ENCODE measurements around the gene FBXO44. TPM values are rescaled to one million over a fixed set of nuclear protein-coding genes. Genes with fewer than 3 reads are reported as not detected.

Gene FBXO44
- total and polyA plus RNA-seq, 10 donors = 15.3 to 39.4 (median 24.6) TPM

DNA sequence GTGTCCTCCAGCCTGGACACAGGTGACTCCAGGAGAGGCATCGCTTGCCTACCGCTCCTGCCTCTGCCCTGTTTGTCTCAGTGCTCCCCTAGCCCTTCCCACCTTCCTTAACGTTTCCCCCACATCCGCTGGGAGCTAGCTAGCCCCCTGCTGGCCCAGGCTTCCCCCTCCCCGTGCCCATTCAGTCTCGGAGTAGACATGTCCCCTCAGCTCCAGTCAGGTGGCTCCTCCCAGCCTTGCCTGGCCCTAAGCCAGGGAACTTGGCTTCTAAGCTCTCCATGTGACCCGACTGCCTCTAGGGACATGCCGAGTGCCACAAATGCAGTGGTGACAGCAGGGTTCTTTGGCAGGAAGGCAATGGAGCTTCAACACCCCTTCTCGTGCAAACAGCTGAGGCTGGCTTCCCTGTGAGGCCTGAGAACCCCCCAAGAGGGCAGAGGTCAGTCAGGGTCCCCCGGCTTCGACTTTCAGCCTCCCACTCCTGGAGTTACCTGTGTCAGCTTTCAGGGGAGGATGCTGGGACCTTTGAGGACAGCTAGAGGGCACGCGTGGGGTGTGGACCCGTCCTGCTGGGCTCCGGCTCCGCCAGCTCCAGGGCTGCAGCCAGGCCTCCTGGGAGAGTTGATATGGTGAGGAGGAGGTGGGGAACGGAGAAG is 53.1 kb downstream of the FBXO44 start:
- intact Hi-C loops (cut with DNase I; ENCODE audit: low total_unique reads) = no loop called here
- DNase-seq = no peak

DNA sequence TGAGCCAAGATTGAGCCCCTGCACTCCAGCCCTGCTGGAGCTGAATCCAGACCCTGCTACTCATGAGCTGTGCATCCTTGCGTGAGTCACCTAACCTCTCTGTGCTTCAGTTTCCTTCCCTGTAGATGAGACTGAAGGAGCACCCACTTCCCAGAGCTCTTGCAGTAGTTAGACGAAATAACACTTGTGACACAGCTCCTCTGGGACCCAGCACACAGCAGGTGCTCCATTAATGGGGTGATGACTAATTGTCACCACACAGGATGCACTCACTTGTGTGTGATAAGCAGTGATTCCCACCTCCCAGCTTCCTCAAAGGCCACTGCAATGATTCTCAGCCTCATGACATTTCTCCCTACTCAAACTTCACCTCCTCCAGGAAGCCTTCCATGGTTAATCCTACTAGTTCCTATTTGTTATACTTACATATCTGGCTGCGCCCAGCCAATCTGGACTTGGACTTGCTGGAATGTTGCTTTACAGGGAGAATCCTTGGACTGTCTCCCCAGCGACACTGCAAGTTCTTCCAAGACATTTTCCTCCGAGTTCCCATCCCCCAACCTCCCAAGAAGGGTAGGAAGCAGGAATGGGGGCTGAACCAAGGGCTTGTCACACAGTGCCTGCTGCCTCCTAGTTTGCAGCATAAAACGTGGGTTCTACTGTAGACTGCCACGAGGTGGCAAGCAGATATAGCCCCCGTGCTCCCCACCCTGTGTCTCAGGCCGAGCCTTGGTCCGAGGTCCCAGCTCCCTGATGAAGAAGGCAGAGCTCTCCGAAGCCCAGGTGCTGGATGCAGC is 54.1 kb downstream of the FBXO44 start:
- 68 to 80% (median 75%) methylated on average over 11 of the region's 11 CpGs for WGBS, 5 donors
- intact Hi-C loops (cut with DNase I; ENCODE audit: low total_unique reads) = no loop called here
- Histone ChIP-seq H3K27ac (no peak overlapping the region), H3K9me3 (no peaks in the 10 kb centered on the region), H3K4me3 (no peak overlapping the region), H3K36me3 (no peaks in the 10 kb centered on the region), H3K4me1 (peaks cover 0 to 3% (median 0%) of the 10 kb centered on the region in 6 donors), H3K27me3 (replicated peaks in 1 of 7) (peaks cover 0 to 80% (median 9%) of the 10 kb centered on the region in 7 donors)
- no peak for DNase-seq
- TF ChIP-seq, protein P1, sequence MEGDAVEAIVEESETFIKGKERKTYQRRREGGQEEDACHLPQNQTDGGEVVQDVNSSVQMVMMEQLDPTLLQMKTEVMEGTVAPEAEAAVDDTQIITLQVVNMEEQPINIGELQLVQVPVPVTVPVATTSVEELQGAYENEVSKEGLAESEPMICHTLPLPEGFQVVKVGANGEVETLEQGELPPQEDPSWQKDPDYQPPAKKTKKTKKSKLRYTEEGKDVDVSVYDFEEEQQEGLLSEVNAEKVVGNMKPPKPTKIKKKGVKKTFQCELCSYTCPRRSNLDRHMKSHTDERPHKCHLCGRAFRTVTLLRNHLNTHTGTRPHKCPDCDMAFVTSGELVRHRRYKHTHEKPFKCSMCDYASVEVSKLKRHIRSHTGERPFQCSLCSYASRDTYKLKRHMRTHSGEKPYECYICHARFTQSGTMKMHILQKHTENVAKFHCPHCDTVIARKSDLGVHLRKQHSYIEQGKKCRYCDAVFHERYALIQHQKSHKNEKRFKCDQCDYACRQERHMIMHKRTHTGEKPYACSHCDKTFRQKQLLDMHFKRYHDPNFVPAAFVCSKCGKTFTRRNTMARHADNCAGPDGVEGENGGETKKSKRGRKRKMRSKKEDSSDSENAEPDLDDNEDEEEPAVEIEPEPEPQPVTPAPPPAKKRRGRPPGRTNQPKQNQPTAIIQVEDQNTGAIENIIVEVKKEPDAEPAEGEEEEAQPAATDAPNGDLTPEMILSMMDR (IDR thresholded peaks at IDR 0.05 in 8 of 11, conservative IDR thresholded peaks at IDR 0.05 in 3 of 11) = no peak
- no peak for TF ChIP-seq POLR2A (IDR thresholded peaks at IDR 0.05)
- TF ChIP-seq POLR2AphosphoS5 (IDR thresholded peaks at IDR 0.05) = no peak

More for the DNA sequence above, 53.1 kb downstream of the FBXO44 start:
- H3K4me3 ChIP-seq = no peak overlapping the region
- no peaks in the 10 kb centered on the region for H3K9me3 ChIP-seq
- no peaks in the 10 kb centered on the region for H3K36me3 ChIP-seq
- peaks cover 0 to 81% (median 9%) of the 10 kb centered on the region in 7 donors for H3K27me3 ChIP-seq (replicated peaks in 1 of 7)
- H3K27ac ChIP-seq = no peak overlapping the region
- H3K4me1 ChIP-seq = peaks cover 0 to 3% (median 0%) of the 10 kb centered on the region in 6 donors
- TF ChIP-seq POLR2A (IDR thresholded peaks at IDR 0.05) (no peak), POLR2AphosphoS5 (IDR thresholded peaks at IDR 0.05) (no peak)
- TF ChIP-seq, protein P1 (IDR thresholded peaks at IDR 0.05 in 8 of 11, conservative IDR thresholded peaks at IDR 0.05 in 3 of 11) = no peak
- WGBS, 5 donors = 48 to 56% (median 55%) methylated on average over 15 to 17 of the region's 17 CpGs

DNA sequence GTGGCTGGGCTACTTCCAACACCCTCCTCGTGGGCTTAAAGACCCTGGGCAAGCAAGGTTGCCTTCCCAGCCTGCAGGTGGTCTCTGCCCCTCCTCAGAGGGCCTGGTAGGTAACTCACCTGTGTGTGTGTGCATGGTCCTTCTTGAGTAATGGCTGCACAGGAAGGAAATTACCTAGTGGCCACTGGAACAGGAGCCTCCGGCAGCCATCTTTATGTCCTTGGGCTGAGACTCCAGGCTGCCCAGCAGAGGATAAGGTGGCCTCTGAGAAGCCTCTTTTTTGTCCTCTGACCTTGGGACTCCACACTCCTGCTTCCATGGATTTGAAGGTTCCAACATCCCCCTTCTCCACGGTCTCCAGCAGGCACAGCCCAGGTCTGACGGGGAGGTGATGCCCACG is 56.8 kb downstream of the FBXO44 start:
- TF ChIP-seq POLR2AphosphoS5 (IDR thresholded peaks at IDR 0.05) = no peak
- no peak for TF ChIP-seq POLR2A (IDR thresholded peaks at IDR 0.05)
- TF ChIP-seq, protein P1 (IDR thresholded peaks at IDR 0.05 in 8 of 11, conservative IDR thresholded peaks at IDR 0.05 in 3 of 11) = no peak
- 87 to 93% (median 90%) methylated on average over 5 of the region's 5 CpGs for WGBS, 5 donors

GRCh38 chr1:11712285-11712684 is 57.6 kb downstream of the FBXO44 start:
- intact Hi-C loops (cut with DNase I; ENCODE audit: low total_unique reads) = no loop called here
- WGBS, 5 donors = 89 to 94% (median 89%) methylated on average over 8 of the region's 8 CpGs
- Histone ChIP-seq H3K27me3 (replicated peaks in 1 of 7) (peaks cover 0 to 54% (median 6%) of the 10 kb centered on the region in 7 donors), H3K36me3 (no peaks in the 10 kb centered on the region), H3K4me1 (peaks cover 0 to 3% (median 0%) of the 10 kb centered on the region in 6 donors), H3K27ac (no peak overlapping the region), H3K9me3 (no peaks in the 10 kb centered on the region), H3K4me3 (no peak overlapping the region)
- TF ChIP-seq POLR2A (IDR thresholded peaks at IDR 0.05) = no peak
- TF ChIP-seq POLR2AphosphoS5 (IDR thresholded peaks at IDR 0.05) = no peak
- TF ChIP-seq, protein P1 (IDR thresholded peaks at IDR 0.05 in 8 of 11, conservative IDR thresholded peaks at IDR 0.05 in 3 of 11) = no peak
- DNase-seq = no peak

More for the DNA sequence above, 56.8 kb downstream of the FBXO44 start:
- H3K4me3 ChIP-seq = no peak overlapping the region
- no peak overlapping the region for H3K27ac ChIP-seq
- no peak for DNase-seq
- H3K9me3 ChIP-seq = no peaks in the 10 kb centered on the region
- intact Hi-C loops (cut with DNase I; ENCODE audit: low total_unique reads) = no loop called here
- H3K4me1 ChIP-seq = peaks cover 0 to 3% (median 0%) of the 10 kb centered on the region in 6 donors
- no peaks in the 10 kb centered on the region for H3K36me3 ChIP-seq
- peaks cover 0 to 54% (median 6%) of the 10 kb centered on the region in 7 donors for H3K27me3 ChIP-seq (replicated peaks in 1 of 7)
